Dendritic cell treated with granulocyte-macrophage colony-stimulating factor and Interleukin-4, amounts not matched to agents 40 ng/mL and 50 ng/mL, for 4 days (primary cell): ENCODE measurements around the gene ZNF346.
"Not testable (repeated sequence)": the region's sequence is repeated elsewhere in the genome, so short reads cannot be mapped to it uniquely, and the experiment has no call there.

Experiments used
- H3K27ac Mint-ChIP-seq: one replicate; pipeline ENCODE4 v1.8.0; 2022; ENCODE audit warnings: mild to moderate bottlenecking, mixed read lengths
- H3K27me3 Mint-ChIP-seq: one replicate; pipeline ENCODE4 v1.8.0; 2022; ENCODE audit warnings: mild to moderate bottlenecking, mixed read lengths
- H3K36me3 Mint-ChIP-seq: one replicate; pipeline ENCODE4 v1.8.0; 2022; ENCODE audit warnings: low read depth, mixed read lengths
- H3K4me1 Mint-ChIP-seq: one replicate; pipeline ENCODE4 v1.8.0; 2022; ENCODE audit warnings: low read depth, mixed read lengths
- H3K4me3 Mint-ChIP-seq: one replicate; pipeline ENCODE4 v1.8.0; 2022; ENCODE audit warnings: mild to moderate bottlenecking, moderate library complexity, mixed read lengths
- H3K9me3 Mint-ChIP-seq: one replicate; pipeline ENCODE4 v1.8.0; 2022; ENCODE audit warnings: mixed read lengths
- intact Hi-C: fragments of 100-400 bp; cut with micrococcal nuclease; formaldehyde crosslinking; loops from one replicate; pipeline ENCODE4 v1.15.0; 2022

The ZNF346 gene

DNA sequence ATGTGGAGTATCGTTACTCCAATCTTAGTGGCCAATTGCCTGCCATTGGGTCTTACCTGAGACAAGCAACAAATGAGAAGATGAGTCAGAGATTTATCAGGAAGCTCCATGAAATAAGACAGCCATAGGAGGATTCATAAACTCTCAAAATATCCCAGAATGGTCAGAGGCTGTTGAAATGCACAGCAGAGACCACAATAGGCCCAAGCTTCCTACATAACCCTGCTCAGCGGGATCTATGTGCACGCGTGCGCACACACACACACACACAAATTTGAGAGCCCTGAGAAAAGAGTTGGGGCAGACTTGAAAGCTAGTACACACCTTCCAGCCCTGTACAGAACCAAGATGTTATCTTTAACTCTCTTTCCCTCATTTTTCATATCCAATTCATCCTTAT lies 25.7 kb upstream of the ZNF346 start:
- no peak overlapping the region for H3K4me3 Mint-ChIP-seq
- peaks cover 10% of the 10 kb centered on the region for H3K9me3 Mint-ChIP-seq
- H3K27me3 Mint-ChIP-seq = no peaks in the 10 kb centered on the region
- intact Hi-C loops = no loop called here
- peaks cover 69% of the 10 kb centered on the region for H3K4me1 Mint-ChIP-seq
- H3K27ac Mint-ChIP-seq = peak overlapping the region; percentile 30
- H3K36me3 Mint-ChIP-seq = peaks cover 7% of the 10 kb centered on the region

DNA sequence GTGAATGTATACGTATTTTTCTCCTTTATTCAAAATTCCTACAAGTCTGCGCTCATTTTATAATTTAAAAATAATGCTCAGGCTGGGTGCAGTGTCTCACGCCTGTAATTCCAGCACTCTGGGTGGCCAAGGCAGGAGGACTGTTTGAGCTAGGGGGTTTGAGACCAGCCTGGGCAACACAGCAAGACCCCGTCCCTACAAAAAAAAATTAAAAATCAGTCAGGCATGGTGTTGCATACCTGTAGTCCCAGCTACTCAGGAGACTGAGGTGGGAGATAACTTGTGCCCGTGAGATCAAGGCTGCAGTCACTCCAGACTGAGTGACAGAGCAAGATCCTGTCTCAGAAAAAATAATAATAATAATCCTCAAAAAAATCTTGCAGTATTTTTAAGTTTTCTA lies 23.7 kb upstream of the ZNF346 start:
- Mint-ChIP-seq H3K4me3 (no peak overlapping the region), H3K4me1 (peaks cover 58% of the 10 kb centered on the region), H3K27ac (no peak overlapping the region), H3K9me3 (peaks cover 10% of the 10 kb centered on the region), H3K36me3 (peaks cover 7% of the 10 kb centered on the region), H3K27me3 (no peaks in the 10 kb centered on the region)
- intact Hi-C loops = no loop called here

GRCh38 chr5:176999526-176999925 lies 23.0 kb upstream of the ZNF346 start:
- H3K4me3 Mint-ChIP-seq, intact Hi-C loops, H3K36me3 Mint-ChIP-seq, H3K9me3 Mint-ChIP-seq, H3K27me3 Mint-ChIP-seq, H3K27ac Mint-ChIP-seq: not testable (repeated sequence)
- H3K4me1 Mint-ChIP-seq = peaks cover 53% of the 10 kb centered on the region

GRCh38 chr5:177003649-177004048 lies 18.8 kb upstream of the ZNF346 start:
- Mint-ChIP-seq H3K27me3 (no peaks in the 10 kb centered on the region), H3K4me3 (no peak overlapping the region), H3K36me3 (peaks cover 22% of the 10 kb centered on the region), H3K4me1 (peaks cover 27% of the 10 kb centered on the region), H3K27ac (no peak overlapping the region), H3K9me3 (no peaks in the 10 kb centered on the region)
- intact Hi-C loops = no loop called here

- H3K27ac Mint-ChIP-seq = no peak overlapping the region
- H3K4me3 Mint-ChIP-seq = peak overlapping the region; percentile 96
- H3K27me3 Mint-ChIP-seq = no peaks in the 10 kb centered on the region
- peaks cover 22% of the 10 kb centered on the region for H3K36me3 Mint-ChIP-seq
- intact Hi-C loops = no loop called here
- peaks cover 20% of the 10 kb centered on the region for H3K4me1 Mint-ChIP-seq
- H3K9me3 Mint-ChIP-seq = no peaks in the 10 kb centered on the region
Measured at GRCh38 chr5:177004961-177005360, 17.5 kb upstream of the ZNF346 start.

DNA sequence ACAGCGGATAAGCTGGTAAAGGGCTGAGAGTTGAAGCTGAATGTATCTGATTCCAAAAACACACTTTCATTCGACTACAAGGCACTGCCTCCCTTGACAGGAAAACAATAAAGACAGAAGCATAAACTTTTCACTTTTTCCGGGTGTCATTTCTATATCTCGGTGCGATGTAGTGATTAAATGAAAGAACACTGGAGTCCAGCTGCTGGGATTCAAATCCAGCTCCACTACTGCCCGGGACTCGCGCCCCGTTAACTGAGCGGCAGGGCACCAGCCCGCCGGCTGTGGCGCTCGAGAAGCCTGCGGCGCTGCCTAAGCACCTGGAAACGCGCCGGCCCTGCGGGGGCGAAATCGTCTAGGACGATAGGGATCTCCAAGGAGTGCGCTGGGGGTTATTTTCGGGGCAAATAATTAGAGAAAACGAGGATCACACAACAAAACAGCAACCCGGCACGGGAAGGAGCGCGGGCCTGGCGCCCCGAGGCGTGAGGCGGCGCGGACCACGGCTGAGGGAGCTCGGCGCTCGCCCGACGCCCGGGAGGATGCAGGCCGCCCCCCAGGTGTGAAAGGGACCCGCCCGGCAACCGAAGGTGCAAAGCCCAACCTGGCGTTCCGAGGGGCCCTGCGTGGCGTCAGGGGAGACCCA lies 16.8 kb upstream of the ZNF346 start:
- intact Hi-C loops = loop anchor here (1.0 kb wide), 1 partner anchor 17 kb away; the partner anchor contains the start of gene ZNF346
- Mint-ChIP-seq H3K4me3 (peak overlapping the region; percentile 96), H3K9me3 (no peaks in the 10 kb centered on the region), H3K4me1 (peaks cover 13% of the 10 kb centered on the region), H3K27me3 (no peaks in the 10 kb centered on the region), H3K36me3 (peaks cover 15% of the 10 kb centered on the region), H3K27ac (peak overlapping the region; percentile 99)

DNA sequence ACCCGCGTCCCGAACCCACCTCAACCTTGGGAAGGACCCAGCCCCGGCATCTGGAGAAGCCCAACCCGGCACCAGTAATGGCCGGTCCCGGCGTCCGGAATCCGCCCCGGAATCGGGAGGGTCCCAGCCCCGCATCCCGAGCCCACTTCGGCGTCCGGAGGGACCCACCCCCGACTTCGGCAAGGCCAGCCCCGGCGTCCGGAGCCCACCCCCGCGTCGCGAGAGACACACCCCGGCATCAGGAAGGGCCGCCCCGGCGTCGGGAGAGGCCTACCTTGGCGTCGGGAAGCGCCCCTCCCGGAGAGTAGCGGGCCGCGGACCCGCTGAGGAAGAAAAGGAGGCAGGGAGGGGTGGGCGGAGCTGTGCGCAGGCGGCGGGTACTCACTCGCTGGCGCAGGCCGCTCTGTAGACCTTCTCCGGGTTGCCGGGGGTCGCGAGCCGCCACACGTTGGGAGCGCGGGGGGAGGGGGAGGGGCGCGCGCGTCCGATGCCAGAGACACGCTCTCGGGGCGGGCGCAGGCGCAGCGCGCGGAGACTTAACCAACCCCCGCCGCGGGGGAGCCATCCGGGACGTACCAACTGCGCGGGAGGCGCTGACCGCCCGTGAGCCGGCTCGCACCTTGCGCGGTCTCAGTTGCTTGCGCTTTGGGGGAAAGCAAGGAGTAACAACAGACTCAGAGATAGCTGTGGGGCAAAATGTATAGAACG lies 16.1 kb upstream of the ZNF346 start, which contains the start of gene UIMC1:
UIMC1 (minus strand) TSS at position 515 of the 708 bp plus-strand sequence. CDS start 24,164 bp downstream, outside the sequence.
- Mint-ChIP-seq H3K27ac (peak within 1 kb of the TSS; percentile 99), H3K9me3 (no peaks in the 10 kb centered on the region), H3K27me3 (no peaks in the 10 kb centered on the region), H3K4me1 (peaks cover 7% of the 10 kb centered on the region), H3K4me3 (peak within 1 kb of the TSS; percentile 96), H3K36me3 (peaks cover 15% of the 10 kb centered on the region)
- intact Hi-C loops = loop anchor here (1.0 kb wide), 1 partner anchor 16 kb away; the partner anchor contains the start of gene ZNF346

- H3K27me3 Mint-ChIP-seq = no peaks in the 10 kb centered on the region
- no peak overlapping the region for H3K4me3 Mint-ChIP-seq
- no peak overlapping the region for H3K27ac Mint-ChIP-seq
- intact Hi-C loops = no loop called here
- H3K36me3 Mint-ChIP-seq = peaks cover 15% of the 10 kb centered on the region
- H3K4me1 Mint-ChIP-seq = peaks cover 7% of the 10 kb centered on the region
- no peaks in the 10 kb centered on the region for H3K9me3 Mint-ChIP-seq
Measured at GRCh38 chr5:177008716-177009115, 13.8 kb upstream of the ZNF346 start.

DNA sequence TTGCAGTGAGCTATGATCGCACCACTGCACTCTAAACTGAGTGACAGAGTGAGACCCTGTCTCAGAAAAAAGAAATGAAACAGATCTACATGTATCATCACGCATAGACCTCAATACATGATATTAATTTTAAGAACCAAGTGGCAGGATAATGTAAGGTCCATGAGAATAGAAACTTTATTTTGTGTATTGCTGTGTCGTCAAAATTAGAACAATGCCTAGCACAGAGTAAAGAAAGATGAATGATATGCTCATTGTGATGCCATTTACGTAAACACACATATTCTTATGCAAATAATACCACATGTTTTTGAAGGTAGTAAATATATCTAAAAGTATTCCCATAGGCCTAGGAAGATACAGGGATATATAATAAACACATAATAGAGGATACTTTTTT lies 12.3 kb upstream of the ZNF346 start:
- peaks cover 15% of the 10 kb centered on the region for H3K36me3 Mint-ChIP-seq
- H3K9me3 Mint-ChIP-seq = no peaks in the 10 kb centered on the region
- H3K27ac Mint-ChIP-seq = no peak overlapping the region
- H3K4me3 Mint-ChIP-seq = no peak overlapping the region
- H3K27me3 Mint-ChIP-seq = no peaks in the 10 kb centered on the region
- intact Hi-C loops = no loop called here
- H3K4me1 Mint-ChIP-seq = peaks cover 7% of the 10 kb centered on the region

- H3K9me3 Mint-ChIP-seq = no peaks in the 10 kb centered on the region
- no peak overlapping the region for H3K27ac Mint-ChIP-seq
- H3K4me1 Mint-ChIP-seq = no peaks in the 10 kb centered on the region
- intact Hi-C loops = no loop called here
- no peaks in the 10 kb centered on the region for H3K36me3 Mint-ChIP-seq
- H3K4me3 Mint-ChIP-seq = no peak overlapping the region
- H3K27me3 Mint-ChIP-seq = no peaks in the 10 kb centered on the region
Measured at GRCh38 chr5:177015156-177015555, 7.3 kb upstream of the ZNF346 start.

DNA sequence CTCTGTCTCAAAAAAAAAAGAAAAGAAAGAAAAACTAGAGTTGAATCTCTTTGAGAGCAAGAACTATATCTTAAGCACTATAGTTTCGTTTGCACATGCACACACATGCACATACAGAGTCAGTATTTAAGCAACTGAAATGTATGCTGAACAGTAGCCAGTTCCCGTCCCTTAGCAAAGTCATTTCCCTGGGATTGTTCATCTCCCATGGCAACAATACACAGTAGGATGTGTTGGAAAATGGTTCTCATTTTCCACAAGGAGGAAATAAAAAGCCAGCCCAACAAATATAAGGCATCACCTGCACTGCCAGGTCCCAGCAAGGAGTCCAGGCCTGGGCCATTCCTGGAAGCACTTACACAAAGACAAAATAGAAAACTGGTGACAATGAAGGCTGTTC lies 4.2 kb upstream of the ZNF346 start:
- no peaks in the 10 kb centered on the region for H3K27me3 Mint-ChIP-seq
- intact Hi-C loops = no loop called here
- peaks cover 16% of the 10 kb centered on the region for H3K36me3 Mint-ChIP-seq
- no peak overlapping the region for H3K27ac Mint-ChIP-seq
- H3K9me3 Mint-ChIP-seq = no peaks in the 10 kb centered on the region
- peaks cover 19% of the 10 kb centered on the region for H3K4me1 Mint-ChIP-seq
- H3K4me3 Mint-ChIP-seq = no peak overlapping the region

- Mint-ChIP-seq H3K27ac (no peak overlapping the region), H3K4me1 (peaks cover 31% of the 10 kb centered on the region), H3K36me3 (peaks cover 16% of the 10 kb centered on the region), H3K4me3 (no peak overlapping the region), H3K27me3 (no peaks in the 10 kb centered on the region), H3K9me3 (no peaks in the 10 kb centered on the region)
- intact Hi-C loops = no loop called here
Measured at GRCh38 chr5:177020033-177020432, 2.5 kb upstream of the ZNF346 start.

DNA sequence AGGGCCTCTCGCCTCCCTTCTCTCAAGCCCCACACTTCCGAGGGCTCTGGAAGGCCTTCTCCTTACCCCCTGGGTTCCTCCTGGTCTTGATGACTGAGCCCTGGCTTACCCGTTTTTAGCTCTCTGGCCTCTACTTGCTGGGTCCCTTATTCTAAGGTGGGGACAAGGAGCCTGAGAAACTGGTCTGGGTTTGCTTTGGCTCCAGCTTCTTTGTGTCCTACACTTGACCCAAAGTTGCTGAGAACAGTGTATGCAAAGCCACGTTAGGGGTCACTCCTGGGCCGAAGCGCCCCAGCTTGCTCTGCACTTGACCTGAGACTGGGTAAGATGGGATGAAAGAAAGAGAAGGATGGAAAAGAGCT lies 788 bp downstream of the ZNF346 start:
- Mint-ChIP-seq H3K9me3 (no peaks in the 10 kb centered on the region), H3K27ac (peak overlapping the region; percentile 71), H3K27me3 (no peaks in the 10 kb centered on the region), H3K4me1 (peaks cover 33% of the 10 kb centered on the region), H3K36me3 (peaks cover 16% of the 10 kb centered on the region), H3K4me3 (peak overlapping the region; percentile 84)
- intact Hi-C loops = no loop called here

DNA sequence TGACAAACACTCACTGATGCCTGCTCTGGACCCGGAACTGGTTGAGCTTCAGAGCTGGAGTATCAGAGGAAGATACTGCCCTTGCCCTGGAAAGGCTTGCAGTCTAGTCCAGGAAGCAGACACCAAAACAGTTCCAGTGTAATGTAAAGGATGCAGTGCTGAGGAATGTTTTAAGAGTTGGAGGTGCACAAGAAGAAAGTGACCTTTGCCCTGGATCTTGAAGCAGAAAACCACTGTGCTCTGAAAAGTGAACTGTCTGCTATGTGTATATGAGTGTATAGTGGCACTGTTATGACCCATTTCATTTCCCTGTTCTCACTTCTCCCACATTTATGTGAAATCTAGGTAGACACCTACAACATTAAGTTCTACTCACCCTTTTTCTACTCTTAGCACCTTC lies 2.1 kb downstream of the ZNF346 start:
- H3K27ac Mint-ChIP-seq = no peak overlapping the region
- peaks cover 33% of the 10 kb centered on the region for H3K4me1 Mint-ChIP-seq
- peaks cover 22% of the 10 kb centered on the region for H3K36me3 Mint-ChIP-seq
- intact Hi-C loops = no loop called here
- no peaks in the 10 kb centered on the region for H3K27me3 Mint-ChIP-seq
- no peak overlapping the region for H3K4me3 Mint-ChIP-seq
- H3K9me3 Mint-ChIP-seq = no peaks in the 10 kb centered on the region
